ENCODE results near the gene DLK1.

The DLK1 gene

DNA sequence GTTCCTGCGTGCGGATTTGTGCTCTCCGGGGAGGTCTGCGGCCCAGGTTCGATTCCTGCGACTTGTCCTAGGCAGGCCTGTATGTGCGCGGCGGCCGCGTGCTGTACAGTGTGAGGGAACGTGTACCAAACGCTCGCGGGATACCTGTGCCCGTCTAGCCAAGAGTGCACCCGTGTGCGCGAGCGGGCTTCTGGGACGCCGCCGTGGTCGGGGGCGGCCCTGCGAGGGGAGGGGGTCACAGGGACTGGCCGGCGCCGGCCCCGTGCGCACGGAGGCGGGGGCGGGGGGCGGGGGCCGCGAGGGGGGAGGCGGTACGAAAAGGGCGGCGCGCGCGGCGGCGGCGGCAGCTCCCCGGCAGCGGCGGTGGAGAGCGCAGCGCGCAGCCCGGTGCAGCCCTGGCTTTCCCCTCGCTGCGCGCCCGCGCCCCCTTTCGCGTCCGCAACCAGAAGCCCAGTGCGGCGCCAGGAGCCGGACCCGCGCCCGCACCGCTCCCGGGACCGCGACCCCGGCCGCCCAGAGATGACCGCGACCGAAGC lies at the start of gene DLK1:
Gene DLK1, plus strand, starts transcription at position 343 of the 536 bp plus-strand sequence. Its CDS starts 177 bp downstream, at position 520.
- H3K27ac ChIP-seq = no peak within 1 kb of the TSS
- TF ChIP-seq POLR2AphosphoS5 (IDR thresholded peaks at IDR 0.05; ENCODE audit: borderline replicate concordance, low read depth, low read length) (no peak), EZH2 (IDR thresholded peaks at IDR 0.05) (no peak), FOXP2 (optimal IDR thresholded peaks at IDR 0.05; ENCODE audit: control extremely low read depth, extremely low read length, insufficient read depth) (no peak)
- no peak within 1 kb of the TSS for H3K9ac ChIP-seq (ENCODE audit: insufficient read length)
- H3K36me3 ChIP-seq (ENCODE audit: insufficient read depth, low read length) = no peaks in the 10 kb centered on the region
- no peak within 1 kb of the TSS for H3K4me3 ChIP-seq
- DNase-seq (ENCODE audit: low read depth, low spot score) = no peak
- no peaks in the 10 kb centered on the region for H3K9me3 ChIP-seq (ENCODE audit: low read depth, low read length)

- peak; percentile 50 for DNase-seq (ENCODE audit: low read depth, low spot score)
- Histone ChIP-seq H3K27ac (peak overlapping the region; percentile 93), H3K4me3 (peak overlapping the region; percentile 19), H3K9ac (ENCODE audit: insufficient read length) (peak overlapping the region; percentile 9), H3K36me3 (ENCODE audit: insufficient read depth, low read length) (no peaks in the 10 kb centered on the region), H3K9me3 (ENCODE audit: low read depth, low read length) (no peaks in the 10 kb centered on the region)
- TF ChIP-seq POLR2AphosphoS5 (IDR thresholded peaks at IDR 0.05; ENCODE audit: borderline replicate concordance, low read depth, low read length) (no peak), FOXP2 (optimal IDR thresholded peaks at IDR 0.05; ENCODE audit: control extremely low read depth, extremely low read length, insufficient read depth) (peak; percentile 72), EZH2 (IDR thresholded peaks at IDR 0.05) (no peak)
Measured at GRCh38 chr14:100677152-100677551, 49.5 kb upstream of the DLK1 start.

- no peaks in the 10 kb centered on the region for H3K36me3 ChIP-seq (ENCODE audit: insufficient read depth, low read length)
- H3K9ac ChIP-seq (ENCODE audit: insufficient read length) = peak overlapping the region; percentile 9
- H3K4me3 ChIP-seq = peak overlapping the region; percentile 19
- TF ChIP-seq POLR2AphosphoS5 (IDR thresholded peaks at IDR 0.05; ENCODE audit: borderline replicate concordance, low read depth, low read length) (no peak; the same call in 1 of the 2 replicates), FOXP2 (optimal IDR thresholded peaks at IDR 0.05; ENCODE audit: control extremely low read depth, extremely low read length, insufficient read depth) (peak; percentile 75), EZH2 (IDR thresholded peaks at IDR 0.05) (no peak)
- H3K27ac ChIP-seq = peak overlapping the region; percentile 93
- no peaks in the 10 kb centered on the region for H3K9me3 ChIP-seq (ENCODE audit: low read depth, low read length)
- DNase-seq (ENCODE audit: low read depth, low spot score) = peak; percentile 55
Measured at GRCh38 chr14:100677554-100678468, 48.9 kb upstream of the DLK1 start.

DNA sequence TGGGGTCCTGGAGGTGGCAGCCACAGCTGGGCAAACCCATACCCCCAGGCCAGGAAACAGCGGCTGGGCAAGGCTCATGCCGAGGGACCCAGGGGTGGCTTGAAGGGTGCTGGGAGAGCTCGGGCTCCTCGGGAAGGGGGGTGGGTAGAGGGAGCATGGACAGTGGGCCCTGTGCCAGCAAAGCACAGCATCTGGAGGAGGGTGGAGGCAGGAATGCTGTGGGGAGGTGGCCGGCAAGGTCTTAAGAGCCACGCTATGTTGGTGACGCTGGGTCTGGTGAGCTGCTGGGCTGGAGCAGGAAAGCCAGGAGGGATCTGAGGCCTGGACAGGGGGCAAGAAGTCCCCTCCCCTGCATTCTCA lies 48.2 kb upstream of the DLK1 start:
- Histone ChIP-seq H3K27ac (peak overlapping the region; percentile 93), H3K4me3 (peak overlapping the region; percentile 19; the same call in 1 of the 2 replicates), H3K36me3 (ENCODE audit: insufficient read depth, low read length) (no peaks in the 10 kb centered on the region), H3K9me3 (ENCODE audit: low read depth, low read length) (no peaks in the 10 kb centered on the region), H3K9ac (ENCODE audit: insufficient read length) (no peak overlapping the region)
- DNase-seq (ENCODE audit: low read depth, low spot score) = no peak
- TF ChIP-seq POLR2AphosphoS5 (IDR thresholded peaks at IDR 0.05; ENCODE audit: borderline replicate concordance, low read depth, low read length) (no peak), EZH2 (IDR thresholded peaks at IDR 0.05) (no peak), FOXP2 (optimal IDR thresholded peaks at IDR 0.05; ENCODE audit: control extremely low read depth, extremely low read length, insufficient read depth) (no peak)

DNA sequence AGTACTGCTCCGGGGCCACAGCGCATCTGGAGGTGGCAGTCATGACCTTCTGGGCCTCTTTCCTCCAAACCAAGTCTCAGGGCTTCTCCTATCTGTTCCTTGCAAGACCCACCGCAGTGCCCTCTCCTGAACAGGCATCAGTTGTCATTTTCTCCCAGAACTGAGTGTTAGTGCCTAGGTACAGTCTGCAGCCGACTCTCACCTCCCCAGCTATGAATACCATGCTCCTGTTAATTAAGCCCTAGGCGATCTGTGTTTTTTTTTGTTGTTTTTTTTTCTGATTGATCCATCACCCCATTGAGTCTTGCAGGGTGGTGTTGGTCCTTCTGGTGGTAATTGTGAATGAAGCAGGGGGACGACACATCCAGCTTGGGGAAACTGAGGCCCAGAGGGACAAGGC lies 47.5 kb upstream of the DLK1 start:
- TF ChIP-seq POLR2AphosphoS5 (IDR thresholded peaks at IDR 0.05; ENCODE audit: borderline replicate concordance, low read depth, low read length) (no peak), FOXP2 (optimal IDR thresholded peaks at IDR 0.05; ENCODE audit: control extremely low read depth, extremely low read length, insufficient read depth) (no peak), EZH2 (IDR thresholded peaks at IDR 0.05) (no peak)
- Histone ChIP-seq H3K4me3 (no peak overlapping the region), H3K9ac (ENCODE audit: insufficient read length) (no peak overlapping the region), H3K27ac (no peak overlapping the region), H3K9me3 (ENCODE audit: low read depth, low read length) (no peaks in the 10 kb centered on the region), H3K36me3 (ENCODE audit: insufficient read depth, low read length) (no peaks in the 10 kb centered on the region)
- DNase-seq (ENCODE audit: low read depth, low spot score) = no peak

DNA sequence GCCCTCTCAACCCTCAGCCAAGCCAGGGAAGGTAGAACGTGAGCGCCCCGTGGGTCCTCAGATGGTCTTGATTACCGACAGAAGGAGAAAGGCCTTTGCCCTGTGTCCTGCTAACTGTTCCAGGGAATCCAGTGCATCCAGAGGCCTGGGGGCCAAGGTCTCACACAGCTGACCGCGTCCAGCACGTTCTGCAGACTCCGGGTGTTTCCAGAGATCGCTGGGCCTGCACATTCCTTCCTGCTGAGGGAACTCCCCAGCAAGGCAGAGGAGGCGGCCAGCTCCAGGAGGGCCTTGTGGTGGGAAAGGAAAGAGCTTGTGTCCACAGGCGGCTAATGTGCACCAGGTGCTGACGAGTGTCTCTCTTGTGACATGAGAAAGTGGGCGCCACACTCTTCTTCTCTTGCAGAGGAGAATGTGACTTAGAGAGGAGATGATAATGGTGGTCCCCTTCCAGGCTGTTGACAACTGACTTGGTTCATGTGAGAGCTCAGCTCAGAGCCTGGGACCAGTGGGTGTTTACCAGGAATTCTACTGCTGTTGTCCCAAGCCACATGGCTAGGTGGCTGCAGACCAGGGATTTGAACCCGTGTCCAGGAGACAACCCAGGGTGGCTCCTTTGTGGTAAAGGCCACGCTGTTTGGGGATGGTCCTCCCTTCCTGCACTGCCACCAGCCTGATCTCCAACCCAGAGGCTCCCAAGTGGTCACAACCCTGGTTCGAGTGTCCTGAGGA lies 46.8 kb upstream of the DLK1 start:
- Histone ChIP-seq H3K4me3 (no peak overlapping the region), H3K27ac (no peak overlapping the region), H3K36me3 (ENCODE audit: insufficient read depth, low read length) (no peaks in the 10 kb centered on the region), H3K9ac (ENCODE audit: insufficient read length) (no peak overlapping the region), H3K9me3 (ENCODE audit: low read depth, low read length) (no peaks in the 10 kb centered on the region)
- TF ChIP-seq POLR2AphosphoS5 (IDR thresholded peaks at IDR 0.05; ENCODE audit: borderline replicate concordance, low read depth, low read length) = no peak
- no peak for TF ChIP-seq EZH2 (IDR thresholded peaks at IDR 0.05)
- TF ChIP-seq FOXP2 (optimal IDR thresholded peaks at IDR 0.05; ENCODE audit: control extremely low read depth, extremely low read length, insufficient read depth) = no peak
- no peak for DNase-seq (ENCODE audit: low read depth, low spot score)

- Histone ChIP-seq H3K4me3 (no peak overlapping the region), H3K36me3 (ENCODE audit: insufficient read depth, low read length) (no peaks in the 10 kb centered on the region), H3K27ac (no peak overlapping the region), H3K9ac (ENCODE audit: insufficient read length) (no peak overlapping the region), H3K9me3 (ENCODE audit: low read depth, low read length) (no peaks in the 10 kb centered on the region)
- DNase-seq (ENCODE audit: low read depth, low spot score) = no peak
- TF ChIP-seq POLR2AphosphoS5 (IDR thresholded peaks at IDR 0.05; ENCODE audit: borderline replicate concordance, low read depth, low read length) (no peak), FOXP2 (optimal IDR thresholded peaks at IDR 0.05; ENCODE audit: control extremely low read depth, extremely low read length, insufficient read depth) (no peak), EZH2 (IDR thresholded peaks at IDR 0.05) (no peak)
Measured at GRCh38 chr14:100680439-100681051, 46.1 kb upstream of the DLK1 start.

GRCh38 chr14:100681111-100681510 lies 45.6 kb upstream of the DLK1 start:
- TF ChIP-seq EZH2 (IDR thresholded peaks at IDR 0.05) (no peak), POLR2AphosphoS5 (IDR thresholded peaks at IDR 0.05; ENCODE audit: borderline replicate concordance, low read depth, low read length) (no peak)
- H3K27ac ChIP-seq = no peak overlapping the region
- no peak overlapping the region for H3K9ac ChIP-seq (ENCODE audit: insufficient read length)
- H3K36me3 ChIP-seq (ENCODE audit: insufficient read depth, low read length) = no peaks in the 10 kb centered on the region
- H3K4me3 ChIP-seq = no peak overlapping the region
- DNase-seq (ENCODE audit: low read depth, low spot score) = no peak
- H3K9me3 ChIP-seq (ENCODE audit: low read depth, low read length) = no peaks in the 10 kb centered on the region

Data from SK-N-MC (cell line).